Measurements from ENCODE around the gene LAIR2. TPM values are rescaled to one million over a fixed set of nuclear protein-coding genes. Genes with fewer than 3 reads are reported as not detected.

Gene LAIR2
- total RNA-seq, 1 donor from 2014 or later, result not detected

DNA sequence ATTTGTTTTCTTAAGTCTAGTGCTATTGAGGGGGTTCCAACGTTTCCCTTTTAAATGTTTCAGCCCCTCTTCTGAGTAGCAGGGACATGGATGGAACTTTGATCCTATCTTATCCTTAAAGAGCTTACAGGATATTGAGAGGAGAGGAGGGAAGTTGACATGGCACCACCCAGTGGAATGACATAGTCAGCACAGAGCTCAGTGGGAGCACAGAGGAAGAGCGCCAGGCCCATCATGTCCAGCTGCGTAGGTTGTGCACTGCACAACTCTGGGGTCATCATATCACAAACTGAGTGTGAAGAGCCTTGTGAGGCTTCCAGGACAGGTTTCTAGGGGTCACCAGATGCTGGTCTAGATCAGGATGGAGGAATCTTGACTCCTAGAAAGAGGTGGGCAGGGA is 25.0 kb upstream of the LAIR2 start:
- peaks cover 18% of the 10 kb centered on the region for H3K27me3 Mint-ChIP-seq (ENCODE audit: insufficient read depth, low read depth)
- H3K27ac Mint-ChIP-seq, result peak overlapping the region; percentile 19

DNA sequence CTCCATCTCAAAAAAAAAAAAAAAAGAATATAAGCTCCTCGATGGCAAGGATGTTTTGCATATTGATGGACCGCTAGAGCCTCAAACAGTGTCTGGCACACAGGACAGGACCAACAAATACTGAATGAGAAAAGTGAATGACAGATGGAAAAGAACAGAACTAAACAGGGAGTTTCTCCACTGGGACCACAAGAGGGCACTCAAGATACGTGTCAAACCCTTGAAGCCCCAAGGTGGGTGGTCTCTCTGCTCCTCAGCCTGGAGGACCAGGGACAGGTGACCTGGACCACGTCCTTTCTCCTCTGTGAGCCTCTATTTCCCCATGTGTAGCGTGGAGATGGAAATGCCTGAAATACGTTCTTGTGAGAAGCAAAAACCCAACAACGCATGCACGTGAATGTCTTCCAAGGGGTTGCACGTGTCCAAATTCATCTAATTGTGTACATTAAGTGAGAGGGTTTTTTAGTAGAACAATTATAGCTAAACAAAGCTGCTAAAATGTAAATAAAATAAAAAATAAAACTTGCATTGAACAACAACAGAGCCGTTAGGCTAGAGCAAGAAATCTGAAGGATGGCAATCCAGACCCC is 23.9 kb upstream of the LAIR2 start:
- TF ChIP-seq, protein P1, sequence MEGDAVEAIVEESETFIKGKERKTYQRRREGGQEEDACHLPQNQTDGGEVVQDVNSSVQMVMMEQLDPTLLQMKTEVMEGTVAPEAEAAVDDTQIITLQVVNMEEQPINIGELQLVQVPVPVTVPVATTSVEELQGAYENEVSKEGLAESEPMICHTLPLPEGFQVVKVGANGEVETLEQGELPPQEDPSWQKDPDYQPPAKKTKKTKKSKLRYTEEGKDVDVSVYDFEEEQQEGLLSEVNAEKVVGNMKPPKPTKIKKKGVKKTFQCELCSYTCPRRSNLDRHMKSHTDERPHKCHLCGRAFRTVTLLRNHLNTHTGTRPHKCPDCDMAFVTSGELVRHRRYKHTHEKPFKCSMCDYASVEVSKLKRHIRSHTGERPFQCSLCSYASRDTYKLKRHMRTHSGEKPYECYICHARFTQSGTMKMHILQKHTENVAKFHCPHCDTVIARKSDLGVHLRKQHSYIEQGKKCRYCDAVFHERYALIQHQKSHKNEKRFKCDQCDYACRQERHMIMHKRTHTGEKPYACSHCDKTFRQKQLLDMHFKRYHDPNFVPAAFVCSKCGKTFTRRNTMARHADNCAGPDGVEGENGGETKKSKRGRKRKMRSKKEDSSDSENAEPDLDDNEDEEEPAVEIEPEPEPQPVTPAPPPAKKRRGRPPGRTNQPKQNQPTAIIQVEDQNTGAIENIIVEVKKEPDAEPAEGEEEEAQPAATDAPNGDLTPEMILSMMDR (IDR thresholded peaks at IDR 0.05), result peak; percentile 80
- TF ChIP-seq EZH2phosphoT487 (IDR thresholded peaks at IDR 0.05) (no peak), EZH2 (IDR thresholded peaks at IDR 0.05) (no peak)
- peak; percentile 93 for DNase-seq (ENCODE audit: low spot score)

More for the DNA sequence above, 25.0 kb upstream of the LAIR2 start:
- Histone ChIP-seq H3K4me2 (no peak overlapping the region), H3K36me3 (no peaks in the 10 kb centered on the region), H3K27me3 (peaks cover 17% of the 10 kb centered on the region), H3K27ac (no peak overlapping the region), H3K4me1 (peaks cover 3% of the 10 kb centered on the region), H3K4me3 (no peak overlapping the region), H4K20me1 (ENCODE audit: low read depth) (no peaks in the 10 kb centered on the region), H3F3A (ENCODE audit: low read depth) (no peaks in the 10 kb centered on the region), H3K79me2 (ENCODE audit: low read depth) (no peaks in the 10 kb centered on the region), H3K9me3 (ENCODE audit: low read depth) (no peaks in the 10 kb centered on the region), H2AFZ (replicated peaks) (no peak overlapping the region), H3K9ac (no peak overlapping the region)
- no peak for DNase-seq (ENCODE audit: low spot score)
- TF ChIP-seq EZH2 (IDR thresholded peaks at IDR 0.05), result no peak
- TF ChIP-seq, protein P1 (IDR thresholded peaks at IDR 0.05), result peak; percentile 6
- no peaks in the 10 kb centered on the region for H3K36me3 Mint-ChIP-seq
- peaks cover 8% of the 10 kb centered on the region for H3K4me1 Mint-ChIP-seq
- H3K4me3 Mint-ChIP-seq, result peak overlapping the region; percentile 25
- no peaks in the 10 kb centered on the region for H3K9me3 Mint-ChIP-seq

DNA sequence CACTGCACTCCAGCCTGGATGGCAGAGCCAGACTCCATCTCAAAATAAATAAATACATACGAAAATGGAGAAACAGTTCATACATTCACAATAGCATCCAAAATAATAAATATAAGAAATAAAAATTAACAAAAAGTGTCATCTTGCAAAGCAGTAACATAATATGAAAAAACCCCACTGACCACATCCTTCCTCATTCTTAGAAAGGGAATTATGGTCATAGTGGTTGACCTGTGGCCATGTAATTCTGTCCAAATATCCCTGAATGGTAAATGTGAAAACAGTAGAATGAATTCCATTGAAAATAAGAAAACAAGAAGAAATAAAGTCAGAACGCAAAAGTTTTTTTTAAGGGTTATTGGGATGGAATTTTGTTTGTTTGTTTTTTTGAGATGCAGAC is 22.6 kb upstream of the LAIR2 start:
- no peaks in the 10 kb centered on the region for H3F3A ChIP-seq (ENCODE audit: low read depth)
- Mint-ChIP-seq H3K4me3 (no peak overlapping the region), H3K27me3 (ENCODE audit: insufficient read depth, low read depth) (peaks cover 19% of the 10 kb centered on the region), H3K9me3 (no peaks in the 10 kb centered on the region), H3K4me1 (peaks cover 4% of the 10 kb centered on the region), H3K36me3 (no peaks in the 10 kb centered on the region), H3K27ac (no peak overlapping the region)
- H2AFZ ChIP-seq (replicated peaks), result no peak overlapping the region
- H3K9me3 ChIP-seq (ENCODE audit: low read depth), result no peaks in the 10 kb centered on the region
- no peak overlapping the region for H3K4me2 ChIP-seq
- H3K36me3 ChIP-seq, result no peaks in the 10 kb centered on the region
- no peak overlapping the region for H3K27ac ChIP-seq
- DNase-seq (ENCODE audit: low spot score), result no peak
- no peaks in the 10 kb centered on the region for H4K20me1 ChIP-seq (ENCODE audit: low read depth)
- no peaks in the 10 kb centered on the region for H3K79me2 ChIP-seq (ENCODE audit: low read depth)
- TF ChIP-seq EZH2 (IDR thresholded peaks at IDR 0.05) (no peak), EZH2phosphoT487 (IDR thresholded peaks at IDR 0.05) (no peak)
- TF ChIP-seq, protein P1 (IDR thresholded peaks at IDR 0.05), result no peak
- no peak overlapping the region for H3K4me3 ChIP-seq
- no peaks in the 10 kb centered on the region for H3K4me1 ChIP-seq
- no peak overlapping the region for H3K9ac ChIP-seq
- no peaks in the 10 kb centered on the region for H3K27me3 ChIP-seq

More for the DNA sequence above, 23.9 kb upstream of the LAIR2 start:
- Histone ChIP-seq H3K4me3 (no peak overlapping the region), H3F3A (ENCODE audit: low read depth) (no peaks in the 10 kb centered on the region), H3K36me3 (no peaks in the 10 kb centered on the region), H3K27me3 (peaks cover 9% of the 10 kb centered on the region), H3K4me2 (no peak overlapping the region), H3K79me2 (ENCODE audit: low read depth) (no peaks in the 10 kb centered on the region), H3K4me1 (no peaks in the 10 kb centered on the region), H3K9ac (no peak overlapping the region), H3K27ac (no peak overlapping the region), H4K20me1 (ENCODE audit: low read depth) (no peaks in the 10 kb centered on the region), H3K9me3 (ENCODE audit: low read depth) (no peaks in the 10 kb centered on the region), H2AFZ (replicated peaks) (no peak overlapping the region)
- H3K27ac Mint-ChIP-seq, result no peak overlapping the region
- H3K27me3 Mint-ChIP-seq (ENCODE audit: insufficient read depth, low read depth), result peaks cover 18% of the 10 kb centered on the region
- H3K9me3 Mint-ChIP-seq, result no peaks in the 10 kb centered on the region
- H3K4me3 Mint-ChIP-seq, result no peak overlapping the region
- H3K36me3 Mint-ChIP-seq, result no peaks in the 10 kb centered on the region
- H3K4me1 Mint-ChIP-seq, result peaks cover 4% of the 10 kb centered on the region

All from neural progenitor cell (in vitro differentiated cells).